GM20000 (cell line): ENCODE measurements around the gene GNG7.

Experiments
- DNase-seq: peaks from one replicate; pipeline ENCODE4 v3.0.0; 2012; ENCODE audit warnings: low spot score
- CTCF ChIP-seq: IDR thresholded peaks from 2 replicates; pipeline ENCODE4 v1.5.1; 2012; ENCODE audit warnings: mild to moderate bottlenecking, control low read depth; ENCODE audit errors: extremely low read depth, missing control alignments

Gene GNG7

GRCh38 chr19:2739602-2740313 lies 37.3 kb upstream of the GNG7 start, which contains the start of gene SLC39A3:
SLC39A3 (minus strand) TSS chr19:2740017; CDS start chr19:2737257, 2,760 bp downstream.
- DNase-seq: peak; percentile 100
- no peak for TF ChIP-seq CTCF

DNA sequence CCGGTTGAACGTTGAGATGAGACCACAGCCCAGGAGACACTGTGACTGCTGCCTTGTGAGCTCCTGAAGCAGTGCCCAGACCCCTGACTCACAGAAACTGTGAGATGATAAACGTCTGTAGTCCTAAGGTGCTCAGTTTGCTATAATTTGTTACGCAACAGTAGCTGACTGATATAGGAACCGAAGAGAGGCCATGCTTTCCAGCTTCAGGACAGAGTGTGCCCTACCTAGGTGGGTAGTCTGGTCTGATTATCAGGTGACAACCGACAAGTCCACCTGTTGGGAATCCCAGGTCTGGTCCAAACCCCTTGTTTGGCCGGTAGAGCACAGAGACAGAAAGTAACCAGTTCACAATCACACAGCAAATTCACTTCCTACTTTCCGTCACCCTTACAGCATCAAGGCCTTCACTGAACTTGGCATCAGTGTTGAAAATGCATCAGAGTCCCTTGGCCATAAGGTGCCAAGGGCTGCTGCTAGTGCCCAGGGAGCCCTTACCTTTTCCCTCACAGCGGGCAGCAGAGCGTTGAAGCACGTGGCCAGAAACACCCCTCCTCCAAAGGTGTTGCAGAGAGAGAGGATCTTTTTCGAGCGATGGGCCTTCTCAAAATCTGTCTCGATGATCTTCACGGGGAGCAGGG lies 34.2 kb upstream of the GNG7 start:
- DNase-seq: no peak
- TF ChIP-seq CTCF: no peak

GRCh38 chr19:2735374-2735773 lies 32.9 kb upstream of the GNG7 start:
- no peak for DNase-seq
- no peak for TF ChIP-seq CTCF

GRCh38 chr19:2734589-2735288 lies 32.2 kb upstream of the GNG7 start:
- no peak for DNase-seq
- TF ChIP-seq CTCF: no peak

DNA sequence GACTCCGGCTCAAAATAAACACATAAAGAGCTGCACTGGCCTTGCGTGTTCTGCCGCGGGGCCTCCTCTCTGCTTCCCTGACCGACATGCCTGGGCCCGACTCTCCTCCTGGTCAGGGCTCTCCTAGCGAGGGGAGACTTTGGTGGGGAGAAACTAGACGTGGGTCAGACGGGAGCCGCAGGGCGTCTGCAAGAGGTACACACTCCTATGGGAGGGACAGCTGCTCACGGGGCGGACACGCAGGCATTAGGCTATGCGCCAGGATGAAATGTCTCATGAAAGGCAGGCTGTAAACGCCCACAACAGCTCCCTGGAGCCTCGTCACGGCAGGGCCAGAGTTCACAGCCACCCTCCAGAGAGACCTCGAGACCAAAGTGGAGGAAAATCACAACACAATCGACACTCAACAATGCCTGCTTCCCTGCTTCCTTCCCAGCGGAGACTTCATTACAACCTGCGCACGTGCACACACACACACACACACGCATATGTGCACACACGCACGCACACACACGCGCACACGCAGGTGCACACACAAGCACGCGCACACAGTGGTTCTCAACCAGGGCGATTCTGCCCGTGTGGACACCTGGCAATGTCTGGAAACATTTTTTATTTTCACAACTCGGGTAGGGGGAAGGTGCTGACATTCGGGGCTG lies 31.6 kb upstream of the GNG7 start:
- DNase-seq: no peak
- TF ChIP-seq CTCF: no peak

DNA sequence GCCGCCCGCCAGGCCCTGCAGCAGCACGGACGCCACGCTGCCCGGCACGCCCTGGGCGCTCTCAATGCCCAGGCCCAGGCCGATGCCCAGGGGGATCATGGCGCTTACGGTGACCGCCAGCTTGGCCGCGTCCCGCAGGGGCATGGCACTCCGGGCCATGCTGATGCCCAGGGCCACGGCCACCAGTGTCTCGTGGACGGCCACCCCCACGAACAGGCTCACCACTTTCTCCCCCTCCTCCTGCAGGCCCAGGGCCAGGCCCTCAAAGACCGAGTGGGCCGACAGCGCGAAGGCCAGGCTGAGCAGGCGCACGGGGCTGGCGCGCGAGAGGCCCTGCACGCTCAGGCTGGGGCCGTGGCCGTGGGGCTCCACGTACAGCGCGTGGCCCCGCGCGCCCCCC lies 30.4 kb upstream of the GNG7 start:
- no peak for DNase-seq
- no peak for TF ChIP-seq CTCF

- no peak for TF ChIP-seq CTCF
- DNase-seq: no peak
These were observed 29.7 kb upstream of the GNG7 start for GRCh38 chr19:2732157-2732725.
